Caco-2 (cell line): ENCODE results near the gene SPG11. TPM values are rescaled to one million over a fixed set of nuclear protein-coding genes. Genes with fewer than 3 reads are reported as not detected.

Experiments used
- BruUV-seq: library from RNA; stranded (reverse); fragments of 400-500 nt; replicated peaks from 2 replicates; lab custom pipeline; 2021; lab: Mats Ljungman, UMichigan
- CTCF ChIA-PET: fragments of 300-600 bp; sonication (Branson Sonifier 250); formaldehyde crosslinking; loops from one replicate; lab custom pipeline; 2022; ENCODE audit warnings: antibody characterized with exemption; lab: Charles Lee
- POLR2A ChIA-PET: fragments of 300-600 bp; sonication (Branson Sonifier 250); formaldehyde crosslinking; loops from one replicate; lab custom pipeline; 2022; ENCODE audit warnings: antibody characterized with exemption; lab: Charles Lee
- DNase-seq, 2 experiments: peaks; one replicate each; pipeline versions ENCODE4 v3.0.0 to v3.0.0-alpha.2; 2020 to 2022
- H3K27me3 ChIP-seq: replicated peaks from 2 replicates; pipeline ENCODE4 v1.6.0; 2011; ENCODE audit warnings: low read length; ENCODE audit not compliant: control insufficient read depth, insufficient read depth
- H3K36me3 ChIP-seq: 2 replicates; pipeline ENCODE4 v1.5.1; 2011; ENCODE audit warnings: low read length; ENCODE audit not compliant: control insufficient read depth, insufficient read depth
- H3K4me1 ChIP-seq: fragments of 250-450 bp; sonication (Bioruptor Pico); 2 replicates; pipeline ENCODE4 v1.5.1; 2020; ENCODE audit warnings: mild to moderate bottlenecking
- H3K4me3 ChIP-seq: 2 replicates; pipeline ENCODE4 v1.5.1; 2011; ENCODE audit warnings: low read depth, mild to moderate bottlenecking, control low read depth, low read length
- H3K9me3 ChIP-seq: fragments of 250-450 bp; sonication (Bioruptor Pico); 2 replicates; pipeline ENCODE4 v1.5.1; 2020; ENCODE audit warnings: mild to moderate bottlenecking, moderate library complexity
- H3K27ac Mint-ChIP-seq: one replicate; pipeline ENCODE4 v1.8.0; 2022; ENCODE audit warnings: mixed read lengths; ENCODE audit not compliant: unreplicated experiment
- H3K27me3 Mint-ChIP-seq: one replicate; pipeline ENCODE4 v1.8.0; 2022; ENCODE audit warnings: mixed read lengths; ENCODE audit not compliant: insufficient read depth, unreplicated experiment
- H3K36me3 Mint-ChIP-seq: one replicate; pipeline ENCODE4 v1.8.0; 2022; ENCODE audit warnings: mild to moderate bottlenecking, mixed read lengths; ENCODE audit not compliant: insufficient read depth, unreplicated experiment
- H3K4me1 Mint-ChIP-seq: one replicate; pipeline ENCODE4 v1.8.0; 2022; ENCODE audit warnings: low read depth, mixed read lengths; ENCODE audit not compliant: unreplicated experiment
- H3K4me3 Mint-ChIP-seq: one replicate; pipeline ENCODE4 v1.8.0; 2022; ENCODE audit warnings: mild to moderate bottlenecking, moderate library complexity, mixed read lengths; ENCODE audit not compliant: unreplicated experiment
- H3K9me3 Mint-ChIP-seq: one replicate; pipeline ENCODE4 v1.8.0; 2022; ENCODE audit warnings: mixed read lengths; ENCODE audit not compliant: unreplicated experiment
- intact Hi-C: fragments of 100-400 bp; cut with micrococcal nuclease; formaldehyde crosslinking; loops from one replicate; pipeline ENCODE4 v1.10.0; 2022; ENCODE audit not compliant: unreplicated experiment
- total RNA-seq: library from RNA; stranded (reverse); gene quantifications from 2 replicates; pipeline ENCODE4 v1.2.3, GENCODE V29; 2022
- TF ChIP-seq, protein P1 (sequence below), 2 experiments: fragments of 200-600 bp in 1 of 2; IDR thresholded peaks; 1 replicate in 1 of 2; 2 replicates in 1 of 2; pipeline versions ENCODE4 v1.5.1 to v1.8.0; 2011 to 2022; ENCODE audit warnings: antibody characterized with exemption in 1 of 2, control low read depth in 1 of 2, inconsistent platforms in 1 of 2, low read depth in 1 of 2, low read length in 1 of 2, mild to moderate bottlenecking in 1 of 2, moderate library complexity in 1 of 2; ENCODE audit not compliant: insufficient read depth in 1 of 2, severe bottlenecking in 1 of 2, unreplicated experiment in 1 of 2

Gene SPG11
- total RNA-seq, 1 experiment from 2014 or later: 43.3 TPM

- Mint-ChIP-seq H3K27me3 (no peaks in the 10 kb centered on the region), H3K9me3 (no peaks in the 10 kb centered on the region), H3K4me3 (no peak overlapping the region), H3K27ac (no peak overlapping the region), H3K4me1 (no peaks in the 10 kb centered on the region), H3K36me3 (peaks cover 48% of the 10 kb centered on the region)
- Histone ChIP-seq H3K27me3 (no peaks in the 10 kb centered on the region), H3K4me3 (no peak overlapping the region), H3K36me3 (peaks cover 2% of the 10 kb centered on the region), H3K9me3 (no peaks in the 10 kb centered on the region), H3K4me1 (no peaks in the 10 kb centered on the region)
- TF ChIP-seq, protein P1, sequence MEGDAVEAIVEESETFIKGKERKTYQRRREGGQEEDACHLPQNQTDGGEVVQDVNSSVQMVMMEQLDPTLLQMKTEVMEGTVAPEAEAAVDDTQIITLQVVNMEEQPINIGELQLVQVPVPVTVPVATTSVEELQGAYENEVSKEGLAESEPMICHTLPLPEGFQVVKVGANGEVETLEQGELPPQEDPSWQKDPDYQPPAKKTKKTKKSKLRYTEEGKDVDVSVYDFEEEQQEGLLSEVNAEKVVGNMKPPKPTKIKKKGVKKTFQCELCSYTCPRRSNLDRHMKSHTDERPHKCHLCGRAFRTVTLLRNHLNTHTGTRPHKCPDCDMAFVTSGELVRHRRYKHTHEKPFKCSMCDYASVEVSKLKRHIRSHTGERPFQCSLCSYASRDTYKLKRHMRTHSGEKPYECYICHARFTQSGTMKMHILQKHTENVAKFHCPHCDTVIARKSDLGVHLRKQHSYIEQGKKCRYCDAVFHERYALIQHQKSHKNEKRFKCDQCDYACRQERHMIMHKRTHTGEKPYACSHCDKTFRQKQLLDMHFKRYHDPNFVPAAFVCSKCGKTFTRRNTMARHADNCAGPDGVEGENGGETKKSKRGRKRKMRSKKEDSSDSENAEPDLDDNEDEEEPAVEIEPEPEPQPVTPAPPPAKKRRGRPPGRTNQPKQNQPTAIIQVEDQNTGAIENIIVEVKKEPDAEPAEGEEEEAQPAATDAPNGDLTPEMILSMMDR (IDR thresholded peaks at IDR 0.05; ENCODE audit: insufficient read depth in 1 of 2, low read depth in 1 of 2, low read length in 1 of 2, severe bottlenecking in 1 of 2, unreplicated experiment in 1 of 2): no peak
- no peak for DNase-seq
- no TSS peak for BruUV-seq
- intact Hi-C loops: no loop called here
- CTCF ChIA-PET: no interaction called here
- POLR2A ChIA-PET: no interaction called here
Observed at GRCh38 chr15:44598892-44599291, 64.6 kb downstream of the SPG11 start.

DNA sequence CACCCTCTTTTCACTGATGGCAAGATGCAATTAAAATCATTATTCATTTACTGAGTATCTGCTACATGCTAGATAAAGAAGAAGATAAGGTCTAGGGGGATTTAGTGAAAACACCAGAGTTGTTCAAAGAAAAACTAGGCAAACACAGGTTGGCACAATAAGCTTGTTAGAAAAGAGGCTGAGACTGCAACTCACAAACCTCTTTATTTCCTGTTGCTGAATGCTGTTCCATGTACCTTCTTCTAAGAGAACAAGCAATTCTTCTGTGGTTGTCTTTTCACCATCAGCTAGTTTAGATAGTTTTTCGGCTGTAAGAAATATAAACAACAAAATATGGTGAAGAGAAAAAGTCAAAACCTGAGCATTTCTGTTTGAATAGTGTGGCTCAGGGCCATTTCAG lies 65.4 kb downstream of the SPG11 start:
- no peaks in the 10 kb centered on the region for H3K27me3 ChIP-seq
- ChIA-PET POLR2A (no interaction called here), CTCF (no interaction called here)
- Mint-ChIP-seq H3K9me3 (no peaks in the 10 kb centered on the region), H3K4me1 (no peaks in the 10 kb centered on the region), H3K27me3 (no peaks in the 10 kb centered on the region), H3K4me3 (no peak overlapping the region), H3K36me3 (peaks cover 49% of the 10 kb centered on the region), H3K27ac (no peak overlapping the region)
- H3K4me1 ChIP-seq: no peaks in the 10 kb centered on the region
- intact Hi-C loops: no loop called here
- H3K4me3 ChIP-seq: no peak overlapping the region
- TF ChIP-seq, protein P1 (IDR thresholded peaks at IDR 0.05; ENCODE audit: insufficient read depth in 1 of 2, low read depth in 1 of 2, low read length in 1 of 2, severe bottlenecking in 1 of 2, unreplicated experiment in 1 of 2): no peak
- BruUV-seq: no TSS peak
- peaks cover 2% of the 10 kb centered on the region for H3K36me3 ChIP-seq
- no peak for DNase-seq
- H3K9me3 ChIP-seq: no peaks in the 10 kb centered on the region

DNA sequence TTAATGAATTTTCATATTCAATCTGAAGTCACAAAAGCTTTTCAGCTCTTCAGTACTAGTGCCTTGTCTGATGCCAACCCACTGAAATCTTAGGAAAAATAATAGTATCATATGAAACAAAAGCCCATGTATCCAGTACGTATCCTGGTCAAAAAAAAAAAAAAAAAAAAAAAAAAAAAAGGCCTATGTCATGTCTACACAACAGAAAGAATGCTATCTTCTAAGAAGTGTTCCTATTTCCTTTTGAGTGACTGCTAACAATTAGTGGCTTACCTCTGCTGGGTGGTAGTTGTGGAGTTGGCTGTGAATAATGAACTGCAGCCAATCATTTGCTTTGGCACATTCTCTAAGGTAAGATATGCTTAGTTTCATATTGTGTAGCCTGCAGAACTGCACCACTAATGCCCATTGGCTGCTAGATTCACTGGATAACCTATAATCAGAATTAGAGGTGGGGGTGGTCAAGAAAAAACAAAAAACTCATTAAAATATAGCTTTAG lies 66.9 kb downstream of the SPG11 start:
- Mint-ChIP-seq H3K4me1 (no peaks in the 10 kb centered on the region), H3K36me3 (peaks cover 35% of the 10 kb centered on the region), H3K9me3 (no peaks in the 10 kb centered on the region), H3K27ac (no peak overlapping the region), H3K4me3 (no peak overlapping the region), H3K27me3 (no peaks in the 10 kb centered on the region)
- H3K4me3 ChIP-seq: no peak overlapping the region
- H3K4me1 ChIP-seq: no peaks in the 10 kb centered on the region
- POLR2A ChIA-PET: no interaction called here
- no TSS peak for BruUV-seq
- no peak for DNase-seq
- H3K9me3 ChIP-seq: no peaks in the 10 kb centered on the region
- TF ChIP-seq, protein P1 (IDR thresholded peaks at IDR 0.05; ENCODE audit: insufficient read depth in 1 of 2, low read depth in 1 of 2, low read length in 1 of 2, severe bottlenecking in 1 of 2, unreplicated experiment in 1 of 2): no peak
- H3K36me3 ChIP-seq: peaks cover 2% of the 10 kb centered on the region
- no peaks in the 10 kb centered on the region for H3K27me3 ChIP-seq
- CTCF ChIA-PET: no interaction called here
- intact Hi-C loops: no loop called here
